GM18873 (cell line): ENCODE measurements around the gene FYCO1.

Source experiments
- ATAC-seq: cut with Tn5 transposase; IDR thresholded peaks from one replicate; pipeline ENCODE4 v1.9.1; 2021; ENCODE audit warnings: mild to moderate bottlenecking, moderate library complexity, moderate number of reproducible peaks; ENCODE audit not compliant: unreplicated experiment, low FRiP score

The FYCO1 gene

GRCh38 chr3:45895686-45896468, 99.7 kb downstream of the FYCO1 start:
- ATAC-seq = no peak

GRCh38 chr3:45894015-45894414, 101.6 kb downstream of the FYCO1 start:
- no peak for ATAC-seq

- no peak for ATAC-seq
Measured at GRCh38 chr3:45892161-45892560, 103.5 kb downstream of the FYCO1 start.

GRCh38 chr3:45890405-45890804, 105.2 kb downstream of the FYCO1 start:
- ATAC-seq = no peak

- no peak for ATAC-seq
Measured at GRCh38 chr3:45889337-45889736, 106.3 kb downstream of the FYCO1 start.

GRCh38 chr3:45887759-45888511, 107.7 kb downstream of the FYCO1 start:
- no peak for ATAC-seq

- ATAC-seq = no peak
Measured at GRCh38 chr3:45887285-45887684, 108.3 kb downstream of the FYCO1 start.

GRCh38 chr3:45885979-45886705, 109.5 kb downstream of the FYCO1 start, which contains the start of gene CCR9:
CCR9 (plus strand) TSS chr3:45886543; CDS start chr3:45894934, 8,391 bp downstream.
- no peak for ATAC-seq

- no peak for ATAC-seq
Measured at GRCh38 chr3:45884368-45885201, 111.0 kb downstream of the FYCO1 start.

- ATAC-seq = no peak
Measured at GRCh38 chr3:45881078-45882022, 114.3 kb downstream of the FYCO1 start.

GRCh38 chr3:45880725-45881077, 114.9 kb downstream of the FYCO1 start:
- no peak for ATAC-seq

- ATAC-seq = no peak
Measured at GRCh38 chr3:45878124-45878523, 117.5 kb downstream of the FYCO1 start.

- no peak for ATAC-seq
Measured at GRCh38 chr3:45874677-45875346, 120.8 kb downstream of the FYCO1 start.

- no peak for ATAC-seq
Measured at GRCh38 chr3:45873638-45874037, 122.0 kb downstream of the FYCO1 start.

GRCh38 chr3:45873036-45873435, 122.6 kb downstream of the FYCO1 start:
- ATAC-seq = no peak

- no peak for ATAC-seq
Measured at GRCh38 chr3:45872569-45872968, 123.1 kb downstream of the FYCO1 start.

GRCh38 chr3:45871780-45872179, 123.8 kb downstream of the FYCO1 start:
- no peak for ATAC-seq

GRCh38 chr3:45870099-45870498, 125.5 kb downstream of the FYCO1 start:
- no peak for ATAC-seq

- no peak for ATAC-seq
Measured at GRCh38 chr3:45869638-45870037, 126.0 kb downstream of the FYCO1 start.
